SK-N-SH (cell line): ENCODE data around the gene UBR1. TPM values are rescaled to one million over a fixed set of nuclear protein-coding genes. Genes with fewer than 3 reads are reported as not detected.
"Not testable (repeated sequence)": the region's sequence is repeated elsewhere in the genome, so short reads cannot be mapped to it uniquely, and the experiment has no call there.

Experiments used
- CTCF ChIA-PET: fragments of 300-600, 350-600 bp; formaldehyde crosslinking; extraction: SDS; loops from one replicate; lab custom pipeline; 2021; lab: Yijun Ruan, JAX
- POLR2A ChIA-PET: fragments of 350-600 bp; sonication (Branson Sonifier 250); formaldehyde crosslinking; extraction: SDS; loops from one replicate; lab custom pipeline; 2020; ENCODE audit warnings: antibody characterized with exemption, inconsistent platforms; lab: Yijun Ruan, JAX
- DNase-seq: peaks from one replicate; pipeline ENCODE4 v3.0.0; 2012
- H2AFZ ChIP-seq: fragments of 200-600 bp; sonication (generic); 2 replicates; pipeline ENCODE4 v1.8.1; 2016; ENCODE audit warnings: antibody characterized with exemption, mild to moderate bottlenecking, low read depth
- H3F3A ChIP-seq: fragments of 200-600 bp; sonication (generic); replicated peaks from 2 replicates; pipeline ENCODE3; 2016; ENCODE audit warnings: antibody characterized with exemption, mild to moderate bottlenecking; ENCODE audit not compliant: insufficient read depth
- H3K27ac ChIP-seq, 2 experiments: fragments of 200-500 bp in 1 of 2; fragments of 200-600 bp in 1 of 2; sonication (Bioruptor generic) in 1 of 2; sonication (generic), shearing (Covaris generic) in 1 of 2; 2 replicates each; pipeline versions ENCODE4 v1.5.1 to v1.6.1; 2014 to 2016; ENCODE audit warnings: low read depth in 2 of 2, inconsistent platforms in 1 of 2, low read length in 1 of 2, mild to moderate bottlenecking in 1 of 2, mixed read lengths in 1 of 2
- H3K27me3 ChIP-seq: fragments of 200-600 bp; sonication (generic), shearing (Covaris generic); 2 replicates; pipeline ENCODE4 v1.6.1; 2016; ENCODE audit warnings: mixed run types; ENCODE audit not compliant: insufficient read depth
- H3K36me3 ChIP-seq, 2 experiments: fragments of 200-500 bp in 1 of 2; fragments of 200-600 bp in 1 of 2; sonication (Bioruptor generic) in 1 of 2; sonication (generic) in 1 of 2; replicated peaks in 1 of 2; 2 replicates each; pipeline versions ENCODE3 to v1.5.1; 2014 to 2016; ENCODE audit warnings: low read length in 1 of 2, mild to moderate bottlenecking in 1 of 2; ENCODE audit not compliant: insufficient read depth in 2 of 2, control insufficient read depth in 1 of 2
- H3K4me1 ChIP-seq, 2 experiments: fragments of 200-500 bp in 1 of 2; fragments of 200-600 bp in 1 of 2; sonication (Bioruptor generic) in 1 of 2; sonication (generic), shearing (Covaris generic) in 1 of 2; 2 replicates each; pipeline versions ENCODE4 v1.5.1 to v1.6.1; 2014 to 2016; ENCODE audit warnings: low read depth in 1 of 2, low read length in 1 of 2, mixed run types in 1 of 2; ENCODE audit not compliant: insufficient read depth in 2 of 2, control insufficient read depth in 1 of 2
- H3K4me2 ChIP-seq: fragments of 200-600 bp; sonication (generic), shearing (Covaris generic); 2 replicates; pipeline ENCODE4 v1.6.1; 2017; ENCODE audit warnings: mixed run types
- H3K4me3 ChIP-seq, 2 experiments: fragments of 200-500 bp in 1 of 2; fragments of 200-600 bp in 1 of 2; sonication (Bioruptor generic) in 1 of 2; sonication (generic), shearing (Covaris generic) in 1 of 2; 2 replicates each; pipeline versions ENCODE4 v1.5.1 to v1.8.1; 2014 to 2016; ENCODE audit warnings: low read depth in 2 of 2, inconsistent platforms in 1 of 2, low read length in 1 of 2, mild to moderate bottlenecking in 1 of 2, mixed read lengths in 1 of 2, moderate library complexity in 1 of 2
- H3K79me2 ChIP-seq: fragments of 200-600 bp; sonication (generic); 2 replicates; pipeline ENCODE4 v1.8.1; 2017; ENCODE audit warnings: mild to moderate bottlenecking; ENCODE audit not compliant: insufficient read depth
- H3K9ac ChIP-seq: fragments of 200-600 bp; sonication (generic); 2 replicates; pipeline ENCODE4 v1.6.1; 2017; ENCODE audit warnings: mixed run types
- H3K9me2 ChIP-seq: fragments of 200-600 bp; sonication (generic); 2 replicates; pipeline ENCODE4 v1.6.1; 2017; ENCODE audit warnings: mixed run types
- H3K9me3 ChIP-seq: fragments of 200-600 bp; sonication (generic); 2 replicates; pipeline ENCODE4 v1.6.1; 2017; ENCODE audit warnings: mixed run types, mild to moderate bottlenecking, moderate library complexity
- H4K20me1 ChIP-seq: fragments of 200-600 bp; sonication (generic); 2 replicates; pipeline ENCODE4 v1.6.1; 2017; ENCODE audit warnings: mild to moderate bottlenecking, mixed run types; ENCODE audit not compliant: insufficient read depth
- CTCF ChIP-seq: fragments of 200-600 bp; sonication (generic); IDR thresholded peaks from 2 replicates; pipeline ENCODE4 v1.6.1; 2017; ENCODE audit warnings: antibody characterized with exemption, mild to moderate bottlenecking, moderate library complexity
- ELF1 ChIP-seq: IDR thresholded peaks from 2 replicates; pipeline ENCODE4 v1.4.0; 2012
- EP300 ChIP-seq, 2 experiments: IDR thresholded peaks; 2 replicates each; pipeline versions ENCODE4 v1.4.0 to v1.6.1; 2012; ENCODE audit warnings: borderline replicate concordance in 1 of 2, low read depth in 1 of 2, low read length in 1 of 2
- EZH2phosphoT487 ChIP-seq: fragments of 200-600 bp; sonication (generic); IDR thresholded peaks from 2 replicates; pipeline ENCODE4 v1.6.1; 2017; ENCODE audit warnings: low read depth, mixed run types, mild to moderate bottlenecking, antibody characterized with exemption, moderate library complexity, borderline replicate concordance
- FOSL2 ChIP-seq: IDR thresholded peaks from 2 replicates; pipeline ENCODE4 v1.4.0; 2012; ENCODE audit warnings: low read depth, mild to moderate bottlenecking, moderate library complexity, borderline replicate concordance
- FOXM1 ChIP-seq: IDR thresholded peaks from 2 replicates; pipeline ENCODE4 v1.4.0; 2012; ENCODE audit warnings: low read depth, mild to moderate bottlenecking
- GATA2 ChIP-seq: sonication (generic); formaldehyde crosslinking; IDR thresholded peaks from 2 replicates; pipeline ENCODE4 v1.5.0; 2020; ENCODE audit warnings: mild to moderate bottlenecking, missing genetic modification reagents
- JUND ChIP-seq: IDR thresholded peaks from 2 replicates; pipeline ENCODE4 v1.4.0; 2012
- MAX ChIP-seq: IDR thresholded peaks from 2 replicates; pipeline ENCODE4 v1.4.0; 2012; ENCODE audit warnings: low read depth
- MXI1 ChIP-seq: IDR thresholded peaks from 2 replicates; pipeline ENCODE4 v1.6.1; 2012; ENCODE audit warnings: mild to moderate bottlenecking, low read depth, low read length, improper control_type of control experiment
- NFIC ChIP-seq: IDR thresholded peaks from 2 replicates; pipeline ENCODE4 v1.4.0; 2012; ENCODE audit warnings: borderline replicate concordance
- NRF1 ChIP-seq: IDR thresholded peaks from 2 replicates; pipeline ENCODE4 v1.6.1; 2012; ENCODE audit warnings: low read depth, mild to moderate bottlenecking, low read length
- POLR2AphosphoS5 ChIP-seq: IDR thresholded peaks from 2 replicates; pipeline ENCODE4 v1.6.1; 2012; ENCODE audit warnings: low read depth, low read length
- RAD21 ChIP-seq: IDR thresholded peaks from 2 replicates; pipeline ENCODE4 v1.6.1; 2012; ENCODE audit warnings: mild to moderate bottlenecking, low read length
- RCOR1 ChIP-seq: fragments of 150-350 bp; IDR thresholded peaks from 2 replicates; pipeline ENCODE4 v1.6.1; 2017; ENCODE audit warnings: antibody characterized with exemption, low read length
- TAF1 ChIP-seq: IDR thresholded peaks from 2 replicates; pipeline ENCODE4 v1.6.1; 2012; ENCODE audit warnings: low read depth, mild to moderate bottlenecking, low read length, moderate library complexity, borderline replicate concordance
- USF1 ChIP-seq: IDR thresholded peaks from 2 replicates; pipeline ENCODE4 v1.4.0; 2012; ENCODE audit warnings: low read depth, borderline replicate concordance
- YY1 ChIP-seq: IDR thresholded peaks from 2 replicates; pipeline ENCODE4 v1.4.0; 2012; ENCODE audit warnings: low read depth, mild to moderate bottlenecking
- ZBTB33 ChIP-seq: IDR thresholded peaks from 2 replicates; pipeline ENCODE4 v1.4.0; 2012; ENCODE audit warnings: low read depth, borderline replicate concordance
- WGBS: methylation state at CpG from one replicate; pipeline ENCODE4 v1.1.6; 2017; ENCODE audit warnings: low lambda C conversion rate; 5-methylcytosine and 5-hydroxymethylcytosine counted together
- polyA plus RNA-seq, 3 experiments: library from polyadenylated mRNA; depleted of rRNA; stranded (reverse); fragments of >200 nt; gene quantifications; 2 replicates each; pipeline ENCODE4 v1.2.3, GENCODE V29; 2012

Gene UBR1
- polyA plus RNA-seq, 1 of the 3 experiments (the other 2 are of a cell fraction), result 3.7 TPM

GRCh38 chr15:43128980-43129335 is 23.1 kb upstream of the UBR1 start:
- no peak for DNase-seq

GRCh38 chr15:43128174-43128979 is 22.5 kb upstream of the UBR1 start:
- DNase-seq, POLR2A ChIA-PET, H2AFZ ChIP-seq, H3K36me3 ChIP-seq, H4K20me1 ChIP-seq, H3K9me3 ChIP-seq, H3K9ac ChIP-seq, H3F3A ChIP-seq, H3K4me1 ChIP-seq, H3K27ac ChIP-seq, H3K9me2 ChIP-seq, H3K4me3 ChIP-seq, CTCF ChIA-PET, H3K27me3 ChIP-seq, H3K79me2 ChIP-seq, H3K4me2 ChIP-seq: not testable (repeated sequence)
- WGBS, result 73% methylated on average over 10 of the region's 10 CpGs

More at GRCh38 chr15:43128980-43129335, 23.1 kb upstream of the UBR1 start:
- Histone ChIP-seq H3K79me2 (no peaks in the 10 kb centered on the region), H3K27ac (no peak overlapping the region), H3F3A (no peaks in the 10 kb centered on the region), H3K4me1 (no peaks in the 10 kb centered on the region; a peak in 2 of 4 replicates), H3K27me3 (no peaks in the 10 kb centered on the region), H4K20me1 (no peaks in the 10 kb centered on the region), H2AFZ (no peak overlapping the region), H3K9ac (no peak overlapping the region), H3K4me2 (no peak overlapping the region), H3K9me2 (no peaks in the 10 kb centered on the region), H3K36me3 (no peaks in the 10 kb centered on the region), H3K4me3 (no peak overlapping the region), H3K9me3 (no peaks in the 10 kb centered on the region)
- TF ChIP-seq RCOR1, result no peak
- no peak for TF ChIP-seq NFIC
- TF ChIP-seq POLR2AphosphoS5, result no peak
- no peak for TF ChIP-seq USF1
- TF ChIP-seq FOXM1, result no peak
- TF ChIP-seq EZH2phosphoT487, result no peak
- TF ChIP-seq GATA2, result no peak
- no peak for TF ChIP-seq RAD21
- TF ChIP-seq EP300 (IDR thresholded peaks at IDR 0.05; ENCODE audit: borderline replicate concordance in 1 of 2, low read depth in 1 of 2, low read length in 1 of 2), result no peak
- no peak for TF ChIP-seq CTCF
- TF ChIP-seq MXI1, result no peak
- no peak for TF ChIP-seq ZBTB33
- TF ChIP-seq NRF1, result no peak
- TF ChIP-seq TAF1, result no peak
- no peak for TF ChIP-seq YY1
- no peak for TF ChIP-seq FOSL2
- no peak for TF ChIP-seq JUND
- no peak for TF ChIP-seq ELF1
- TF ChIP-seq MAX, result no peak
- CTCF ChIA-PET, result no interaction called here
- WGBS, result 78% methylated on average over 4 of the region's 4 CpGs
- POLR2A ChIA-PET, result no interaction called here
